ENCODE data around the gene CRKL.
A peak's percentile ranks its signal among the peaks of the same experiment; 100 is the strongest.
"Not testable (repeated sequence)": the region's sequence is repeated elsewhere in the genome, so short reads cannot be mapped to it uniquely, and the experiment has no call there.

Gene CRKL

GRCh38 chr22:20967697-20968211 is 50.5 kb downstream of the CRKL start:
- no peak for DNase-seq

GRCh38 chr22:20968281-20968977 is 51.2 kb downstream of the CRKL start:
- DNase-seq = no peak

- DNase-seq = no peak
Measured at GRCh38 chr22:20970939-20971657, 53.9 kb downstream of the CRKL start.

GRCh38 chr22:20972014-20972694 is 54.9 kb downstream of the CRKL start:
- DNase-seq = not testable (repeated sequence)

- no peak for DNase-seq
Measured at GRCh38 chr22:20972933-20973577, 55.8 kb downstream of the CRKL start.

- DNase-seq = no peak
Measured at GRCh38 chr22:20973634-20974286, 56.6 kb downstream of the CRKL start.

- DNase-seq = no peak
Measured at GRCh38 chr22:20974336-20974955, 57.2 kb downstream of the CRKL start.

- DNase-seq = no peak
Measured at GRCh38 chr22:20975541-20976290, 58.5 kb downstream of the CRKL start.

GRCh38 chr22:20976291-20976877 is 59.2 kb downstream of the CRKL start:
- DNase-seq = no peak

GRCh38 chr22:20977019-20977418 is 59.8 kb downstream of the CRKL start:
- DNase-seq = no peak

GRCh38 chr22:20977516-20978170 is 60.4 kb downstream of the CRKL start:
- DNase-seq = no peak

- DNase-seq = no peak
Measured at GRCh38 chr22:20978419-20978818, 61.2 kb downstream of the CRKL start.

GRCh38 chr22:20979243-20979809 is 62.1 kb downstream of the CRKL start:
- DNase-seq = peak; percentile 43

GRCh38 chr22:20979940-20980453 is 62.8 kb downstream of the CRKL start:
- DNase-seq = no peak

GRCh38 chr22:20980523-20980922 is 63.3 kb downstream of the CRKL start:
- DNase-seq = no peak

- DNase-seq = no peak
Measured at GRCh38 chr22:20980938-20981722, 63.9 kb downstream of the CRKL start.

GRCh38 chr22:20981787-20982562 is 64.8 kb downstream of the CRKL start, which contains the start of gene LZTR1:
Gene LZTR1, plus strand, starts transcription at chr22:20982297. Its CDS starts 75 bp downstream, at chr22:20982372.
- DNase-seq = peak; percentile 51

GRCh38 chr22:20982563-20982882 is 65.3 kb downstream of the CRKL start:
- no peak for DNase-seq

All from T-helper 9 cell (primary cell).